K562 (cell line): ENCODE data around the gene ATF3. TPM values are rescaled to one million over a fixed set of nuclear protein-coding genes. Genes with fewer than 3 reads are reported as not detected.
A peak's percentile ranks its signal among the peaks of the same experiment; 100 is the strongest.

ENCODE experiments used
- ETV1 ChIP-seq: fragments of 450-650 bp; conservative IDR thresholded peaks from 2 replicates; pipeline ENCODE4 v1.6.1; 2016; ENCODE audit warnings: missing genetic modification characterization, control low read depth, low read depth, missing compliant biosample characterization
- FOXP4 ChIP-seq: sonication (generic); formaldehyde crosslinking; IDR thresholded peaks from 2 replicates; pipeline ENCODE4 v1.8.0; 2022; ENCODE audit warnings: mild to moderate bottlenecking, missing genetic modification reagents, borderline replicate concordance
- NCOA6 ChIP-seq: fragments of 450-650 bp; IDR thresholded peaks from 2 replicates; pipeline ENCODE4 v1.6.1; 2017; ENCODE audit warnings: mild to moderate bottlenecking
- NFXL1 ChIP-seq: fragments of 450-650 bp; formaldehyde crosslinking; IDR thresholded peaks from 2 replicates; pipeline ENCODE4 v1.4.0; 2021; ENCODE audit warnings: mild to moderate bottlenecking
- NONO ChIP-seq, 2 experiments: fragments of 200-400 bp in 1 of 2; fragments of 450-650 bp in 1 of 2; formaldehyde crosslinking in 1 of 2; IDR thresholded peaks; 2 replicates each; pipeline ENCODE4 v1.6.1; 2017; ENCODE audit warnings: low read depth in 2 of 2, mild to moderate bottlenecking in 2 of 2, moderate library complexity in 2 of 2, low read length in 1 of 2
- PBX2 ChIP-seq, 2 experiments: IDR thresholded peaks in 1 of 2; conservative IDR thresholded peaks in 1 of 2; 2 replicates each; pipeline ENCODE4 v1.6.1; 2016; ENCODE audit warnings: low read depth in 2 of 2, mild to moderate bottlenecking in 1 of 2, missing compliant biosample characterization in 1 of 2, missing genetic modification characterization in 1 of 2, moderate library complexity in 1 of 2
- STAG1 ChIP-seq: sonication (generic); formaldehyde crosslinking; IDR thresholded peaks from 2 replicates; pipeline ENCODE4 v1.5.0; 2020; ENCODE audit warnings: missing genetic modification reagents, borderline replicate concordance
- TEAD2 ChIP-seq: fragments of 450-650 bp; IDR thresholded peaks from 2 replicates; pipeline ENCODE4 v1.6.1; 2016; ENCODE audit warnings: missing genetic modification characterization, control low read depth, missing compliant biosample characterization
- ZBTB40 ChIP-seq, 2 experiments: fragments of 450-650 bp in 1 of 2; sonication (generic) in 1 of 2; formaldehyde crosslinking in 1 of 2; IDR thresholded peaks; 2 replicates each; pipeline versions ENCODE4 v1.7.1 to v1.9.0; 2016 to 2022; ENCODE audit warnings: inconsistent platforms in 1 of 2, mild to moderate bottlenecking in 1 of 2, missing genetic modification reagents in 1 of 2
- ZNF217 ChIP-seq: sonication (generic); formaldehyde crosslinking; IDR thresholded peaks from 2 replicates; pipeline ENCODE4 v1.8.0; 2022; ENCODE audit warnings: mild to moderate bottlenecking, missing genetic modification reagents
- polyA plus RNA-seq, 8 experiments: library from polyadenylated mRNA; depleted of rRNA in 4 of 8; stranded (reverse) in 5 of 8; unstranded in 3 of 8; fragments of >200 nt; fragmentation: Nextera tagmentation in 2 of 8; fragmentation: Illumina TruSeq in 1 of 8; extraction: Ambion mirVana in 2 of 8; extraction: Trizol in 1 of 8; gene quantifications; 2 replicates each; pipeline versions ENCODE4 v1.2.1 to v1.2.3, GENCODE V29; 2011 to 2014; ENCODE audit warnings: inconsistent platforms in 1 of 8, missing spikeins in 1 of 8
- total RNA-seq, 7 experiments: library from RNA; depleted of rRNA in 6 of 7; stranded (reverse); fragments of >200 nt in 6 of 7; fragmentation: Illumina TruSeq in 2 of 7; extraction: Trizol in 2 of 7; gene quantifications; 2 replicates each; pipeline versions ENCODE4 v1.2.1 to v1.2.3, GENCODE V29; 2011 to 2021; ENCODE audit warnings: low replicate concordance in 1 of 7

Gene ATF3
- total and polyA plus RNA-seq, 9 of the 15 experiments (the other 6 are each of a cell fraction or from before 2014, with no cell fraction given) = 3.5 to 28.2 (median 19.8) TPM

- TF ChIP-seq ZBTB40 (IDR thresholded peaks at IDR 0.05) (peak; percentile 36; the same call in 1 of the 2 replicates), ZBTB40 (CRISPR knock-in tag; IDR thresholded peaks at IDR 0.05) (no peak), NCOA6 (peak; percentile 69), STAG1 (no peak), NONO (IDR thresholded peaks at IDR 0.05; ENCODE audit: low read depth in 2 of 2, low read length in 1 of 2) (no peak), ZNF217 (CRISPR knock-in tag) (no peak), FOXP4 (CRISPR knock-in tag) (no peak), PBX2 (CRISPR knock-in tag; IDR thresholded peaks at IDR 0.05; ENCODE audit: low read depth) (no peak), PBX2 (tag; conservative IDR thresholded peaks at IDR 0.05; ENCODE audit: low read depth) (0 out of 2 replicates have a peak, but pooled peaks have one; percentile 23), ETV1 (tag) (0 out of 2 replicates have a peak, but pooled peaks have one; percentile 18), NFXL1 (0 out of 2 replicates have a peak, but pooled peaks have one; percentile 73), TEAD2 (peak; percentile 49)
Observed at GRCh38 chr1:212595787-212596714, 12.5 kb upstream of the ATF3 start (continued).
